IMR-90 (cell line): ENCODE data around the gene RNF223. TPM values are rescaled to one million over a fixed set of nuclear protein-coding genes. Genes with fewer than 3 reads are reported as not detected.

ENCODE experiments used
- ATAC-seq: fragments of 200-7000 bp; cut with Tn5 transposase; 2 replicates; pipeline ENCODE4 v1.9.1; 2020; ENCODE audit warnings: low read depth, mild to moderate bottlenecking, moderate library complexity
- BruUV-seq: library from RNA; stranded (reverse); fragments of 400-500 nt; replicated peaks from 2 replicates; lab custom pipeline; 2021; lab: Mats Ljungman, UMichigan
- CTCF ChIA-PET: fragments of 300-600 bp; formaldehyde crosslinking; extraction: SDS; loops from one replicate; lab custom pipeline; 2021; ENCODE audit warnings: antibody characterized with exemption; lab: Yijun Ruan, JAX
- POLR2A ChIA-PET: fragments of 300-600 bp; sonication (Branson Sonifier 250); formaldehyde crosslinking; loops from one replicate; lab custom pipeline; 2022; ENCODE audit warnings: antibody characterized with exemption; ENCODE audit not compliant: unreplicated experiment; lab: Charles Lee
- DNase-seq: peaks from one replicate; pipeline ENCODE4 v3.0.0; 2013
- H2AFZ ChIP-seq: replicated peaks from 2 replicates; pipeline ENCODE3; 2013; ENCODE audit warnings: low read length, mild to moderate bottlenecking; ENCODE audit not compliant: poor library complexity
- H2AK5ac ChIP-seq: 2 replicates; pipeline ENCODE4 v1.6.1; 2013; ENCODE audit warnings: low read depth, low read length, inconsistent platforms
- H2AK9ac ChIP-seq: replicated peaks from 2 replicates; pipeline ENCODE3; 2013; ENCODE audit warnings: mild to moderate bottlenecking, low read depth, low read length, moderate library complexity; ENCODE audit not compliant: poor library complexity
- H2BK120ac ChIP-seq: 2 replicates; pipeline ENCODE4 v1.6.1; 2013; ENCODE audit warnings: low read depth, low read length, inconsistent platforms
- H2BK15ac ChIP-seq: 3 replicates; pipeline ENCODE4 v1.6.1; 2013; ENCODE audit warnings: low read depth, low read length, inconsistent platforms
- H2BK20ac ChIP-seq: 2 replicates; pipeline ENCODE4 v1.6.1; 2013; ENCODE audit warnings: low read depth, mild to moderate bottlenecking, inconsistent platforms, low read length, moderate library complexity
- H2BK5ac ChIP-seq: 2 replicates; pipeline ENCODE4 v1.6.1; 2013; ENCODE audit warnings: mild to moderate bottlenecking, low read depth, low read length, inconsistent platforms; ENCODE audit not compliant: poor library complexity, severe bottlenecking
- H3K14ac ChIP-seq: replicated peaks from 2 replicates; pipeline ENCODE4 v1.6.1; 2013; ENCODE audit warnings: low read depth, low read length, inconsistent platforms
- H3K18ac ChIP-seq: 2 replicates; pipeline ENCODE4 v1.6.1; 2013; ENCODE audit warnings: low read depth, low read length, control low read depth
- H3K23ac ChIP-seq: 2 replicates; pipeline ENCODE4 v1.6.1; 2013; ENCODE audit warnings: low read depth, low read length, inconsistent platforms
- H3K27ac ChIP-seq: 2 replicates; pipeline ENCODE4 v1.5.1; 2013; ENCODE audit warnings: mild to moderate bottlenecking, control low read depth, low read length; ENCODE audit not compliant: insufficient read depth
- H3K27me3 ChIP-seq: 2 replicates; pipeline ENCODE4 v1.6.1; 2013; ENCODE audit warnings: low read length; ENCODE audit not compliant: control insufficient read depth, insufficient read depth
- H3K36me3 ChIP-seq: 2 replicates; pipeline ENCODE4 v1.6.1; 2013; ENCODE audit warnings: low read length, mixed read lengths; ENCODE audit not compliant: control insufficient read depth, insufficient read depth
- H3K4ac ChIP-seq: 2 replicates; pipeline ENCODE4 v1.6.1; 2013; ENCODE audit warnings: low read depth, low read length, inconsistent platforms
- H3K4me1 ChIP-seq: 2 replicates; pipeline ENCODE4 v1.6.1; 2013; ENCODE audit warnings: low read length, mixed read lengths; ENCODE audit not compliant: control insufficient read depth, insufficient read depth
- H3K4me2 ChIP-seq: 2 replicates; pipeline ENCODE4 v1.6.1; 2013; ENCODE audit warnings: low read depth, mild to moderate bottlenecking, control low read depth, low read length, moderate library complexity
- H3K4me3 ChIP-seq: 2 replicates; pipeline ENCODE4 v1.5.1; 2013; ENCODE audit warnings: low read depth, mild to moderate bottlenecking, control low read depth, low read length, moderate library complexity; ENCODE audit not compliant: insufficient read depth
- H3K56ac ChIP-seq: 2 replicates; pipeline ENCODE4 v1.6.1; 2013; ENCODE audit warnings: low read length, inconsistent platforms; ENCODE audit not compliant: insufficient read depth; ENCODE audit errors: extremely low read depth
- H3K79me1 ChIP-seq, 2 experiments: 2 replicates each; pipeline ENCODE4 v1.6.1; 2013; ENCODE audit warnings: low read length in 2 of 2, inconsistent platforms in 1 of 2, low read depth in 1 of 2
- H3K9ac ChIP-seq: 2 replicates; pipeline ENCODE4 v1.6.1; 2013; ENCODE audit warnings: low read depth, low read length, control low read depth
- H3K9me1 ChIP-seq: 2 replicates; pipeline ENCODE4 v1.6.1; 2013; ENCODE audit warnings: low read length, inconsistent platforms; ENCODE audit not compliant: insufficient read depth
- H3K9me3 ChIP-seq: 2 replicates; pipeline ENCODE4 v1.6.1; 2013; ENCODE audit warnings: low read length; ENCODE audit not compliant: control insufficient read depth, insufficient read depth
- H4K20me1 ChIP-seq: 2 replicates; pipeline ENCODE4 v1.6.1; 2013; ENCODE audit warnings: low read length, inconsistent platforms; ENCODE audit not compliant: insufficient read depth
- H4K5ac ChIP-seq: 2 replicates; pipeline ENCODE4 v1.6.1; 2013; ENCODE audit warnings: mild to moderate bottlenecking, low read depth, low read length, control low read depth
- H4K8ac ChIP-seq, 2 experiments: 2 replicates each; pipeline ENCODE4 v1.6.1; 2013; ENCODE audit warnings: low read depth in 2 of 2, low read length in 2 of 2, control low read depth in 1 of 2, inconsistent platforms in 1 of 2
- H4K91ac ChIP-seq: 2 replicates; pipeline ENCODE4 v1.6.1; 2013; ENCODE audit warnings: low read depth, low read length, inconsistent platforms; ENCODE audit not compliant: insufficient read depth
- BHLHE40 ChIP-seq: fragments of 150-350 bp; IDR thresholded peaks from 2 replicates; pipeline ENCODE4 v1.6.1; 2016; ENCODE audit warnings: mild to moderate bottlenecking, low read depth, low read length
- CEBPB ChIP-seq: IDR thresholded peaks from 2 replicates; pipeline ENCODE4 v1.6.1; 2012; ENCODE audit warnings: low read depth, low read length, improper control_type of control experiment
- CHD1 ChIP-seq: IDR thresholded peaks from 2 replicates; pipeline ENCODE4 v1.6.1; 2012; ENCODE audit warnings: low read depth, low read length, improper control_type of control experiment
- FOS ChIP-seq: fragments of 150-350 bp; IDR thresholded peaks from 2 replicates; pipeline ENCODE4 v1.6.1; 2016; ENCODE audit warnings: low read depth, low read length
- MAFK ChIP-seq: IDR thresholded peaks from 2 replicates; pipeline ENCODE4 v1.6.1; 2012; ENCODE audit warnings: low read depth, low read length, improper control_type of control experiment
- MAZ ChIP-seq: IDR thresholded peaks from 2 replicates; pipeline ENCODE4 v1.6.1; 2012; ENCODE audit warnings: low read depth, mild to moderate bottlenecking, low read length, improper control_type of control experiment, moderate library complexity, borderline replicate concordance
- MXI1 ChIP-seq: IDR thresholded peaks from 2 replicates; pipeline ENCODE4 v1.6.1; 2012; ENCODE audit warnings: low read depth, mild to moderate bottlenecking, low read length, moderate library complexity, borderline replicate concordance
- NFE2L2 ChIP-seq: fragments of 150-350 bp; IDR thresholded peaks from 2 replicates; pipeline ENCODE4 v1.6.1; 2016; ENCODE audit warnings: low read depth, mild to moderate bottlenecking, low read length
- POLR2A ChIP-seq: IDR thresholded peaks from 2 replicates; pipeline ENCODE4 v1.6.1; 2012; ENCODE audit warnings: mild to moderate bottlenecking, low read depth, low read length
- RAD21 ChIP-seq: IDR thresholded peaks from 2 replicates; pipeline ENCODE4 v1.6.1; 2012; ENCODE audit warnings: low read length, improper control_type of control experiment
- RFX5 ChIP-seq: IDR thresholded peaks from 2 replicates; pipeline ENCODE4 v1.8.0; 2012; ENCODE audit warnings: low read depth, mild to moderate bottlenecking, low read length, moderate library complexity
- SMC3 ChIP-seq: fragments of 150-350 bp; IDR thresholded peaks from 2 replicates; pipeline ENCODE4 v1.6.1; 2016; ENCODE audit warnings: low read depth, mild to moderate bottlenecking, antibody characterized with exemption, low read length, moderate library complexity
- WGBS, 2 experiments: methylation state at CpG; one replicate each; pipeline versions ENCODE4 v1.1.5 to v1.1.7; 2013; ENCODE audit warnings: missing lambda C conversion rate in 2 of 2; ENCODE audit not compliant: insufficient read length in 1 of 2; ENCODE audit errors: extremely low coverage in 2 of 2; 5-methylcytosine and 5-hydroxymethylcytosine counted together
- dilution Hi-C: fragments of 300-500 bp; cut with HindIII; formaldehyde crosslinking; loops from one replicate; pipeline ENCODE4 v1.14.3; 2018; ENCODE audit warnings: low sequenced_read_pairs; ENCODE audit not compliant: unreplicated experiment
- in situ Hi-C: fragments of 300-500 bp; cut with MboI; formaldehyde crosslinking; loops from 3 replicates; pipeline ENCODE4 v1.14.3; 2019; ENCODE audit warnings: low sequenced_read_pairs, inconsistent platforms, mixed read lengths
- intact Hi-C: fragments of 100-400 bp; cut with micrococcal nuclease; formaldehyde crosslinking; loops from 2 replicates; pipeline ENCODE4 v1.10.0; 2022
- polyA plus RNA-seq, 3 experiments: library from polyadenylated mRNA; depleted of rRNA; stranded (reverse); fragments of >200 nt; gene quantifications; 2 replicates each; pipeline ENCODE4 v1.2.3, GENCODE V29; 2012; ENCODE audit warnings: low replicate concordance in 1 of 3
- total RNA-seq: library from RNA; depleted of rRNA; stranded (reverse); fragments of >200 nt; gene quantifications from 2 replicates; pipeline ENCODE4 v1.2.3, GENCODE V29; 2012
- TF ChIP-seq, protein P1 (sequence below): fragments of 150-350 bp; IDR thresholded peaks from 2 replicates; pipeline ENCODE4 v1.6.1; 2017; ENCODE audit warnings: mild to moderate bottlenecking, antibody characterized with exemption, low read length, low read depth

The RNF223 gene
- total and polyA plus RNA-seq, 2 of the 4 experiments (the other 2 are of a cell fraction): not detected

GRCh38 chr1:1091344-1092148 is 17.4 kb upstream of the RNF223 start:
- Histone ChIP-seq H3K4me3 (no peak overlapping the region), H2BK20ac (no peak overlapping the region), H4K20me1 (no peaks in the 10 kb centered on the region), H3K18ac (no peak overlapping the region), H3K23ac (no peak overlapping the region), H4K91ac (no peak overlapping the region), H3K27me3 (no peaks in the 10 kb centered on the region), H2BK120ac (no peak overlapping the region), H3K56ac (no peak overlapping the region), H2AK5ac (no peak overlapping the region), H3K4ac (no peak overlapping the region), H3K9ac (no peak overlapping the region), H2BK15ac (no peak overlapping the region), H3K79me1 (no peaks in the 10 kb centered on the region), H2BK5ac (no peak overlapping the region), H4K8ac (no peak overlapping the region), H4K5ac (no peak overlapping the region), H3K4me1 (no peaks in the 10 kb centered on the region), H3K9me3 (no peaks in the 10 kb centered on the region), H3K4me2 (no peak overlapping the region), H2AK9ac (no peak overlapping the region), H3K27ac (no peak overlapping the region), H3K36me3 (no peaks in the 10 kb centered on the region), H3K14ac (no peak overlapping the region), H3K9me1 (0 out of 2 replicates have a peak, but pooled peaks cover 3% of the 10 kb centered on the region), H2AFZ (no peak overlapping the region)
- no peak for DNase-seq
- in situ Hi-C loops: no loop called here
- peak; percentile 24; the same call in 1 of the 2 replicates for ATAC-seq
- CTCF ChIA-PET: no interaction called here
- POLR2A ChIA-PET: no interaction called here
- dilution Hi-C loops: no loop called here
- intact Hi-C loops: no loop called here
- TF ChIP-seq MAFK (no peak), BHLHE40 (no peak), RFX5 (no peak), POLR2A (no peak), CEBPB (no peak), MXI1 (no peak), MAZ (no peak), FOS (no peak), RAD21 (no peak), CHD1 (no peak), SMC3 (no peak), NFE2L2 (no peak)
- TF ChIP-seq, protein P1, sequence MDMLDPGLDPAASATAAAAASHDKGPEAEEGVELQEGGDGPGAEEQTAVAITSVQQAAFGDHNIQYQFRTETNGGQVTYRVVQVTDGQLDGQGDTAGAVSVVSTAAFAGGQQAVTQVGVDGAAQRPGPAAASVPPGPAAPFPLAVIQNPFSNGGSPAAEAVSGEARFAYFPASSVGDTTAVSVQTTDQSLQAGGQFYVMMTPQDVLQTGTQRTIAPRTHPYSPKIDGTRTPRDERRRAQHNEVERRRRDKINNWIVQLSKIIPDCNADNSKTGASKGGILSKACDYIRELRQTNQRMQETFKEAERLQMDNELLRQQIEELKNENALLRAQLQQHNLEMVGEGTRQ: no peak
- no TSS peak for BruUV-seq
- 98% methylated on average over 15 of the region's 28 CpGs; no CpG with 5 or more reads in 1 of the 2 experiments for WGBS, 2 experiments
